Central memory CD8-positive, alpha-beta T cell (primary cell): Measurements from ENCODE around the gene ZBTB7C.

ENCODE experiments used
- ATAC-seq: fragments of 150-1000 bp; cut with Tn5 transposase; replicated peaks from 2 replicates; pipeline ENCODE4 v1.10.0; 2022; ENCODE audit warnings: mild to moderate bottlenecking, moderate FRiP score, moderate number of reproducible peaks; ENCODE audit not compliant: poor library complexity, severe bottlenecking; ENCODE audit errors: extremely low read depth
- DNase-seq, 2 donors: peaks; one replicate each; pipeline ENCODE4 v3.0.0; 2021; ENCODE audit warnings: low spot score in 2 of 2
- H3K27ac Mint-ChIP-seq: one replicate; pipeline ENCODE4 v1.8.0; 2022; ENCODE audit warnings: low read depth, mild to moderate bottlenecking, moderate library complexity, mixed read lengths
- H3K27me3 Mint-ChIP-seq: one replicate; pipeline ENCODE4 v1.8.0; 2022; ENCODE audit warnings: mixed read lengths
- H3K36me3 Mint-ChIP-seq: one replicate; pipeline ENCODE4 v1.8.0; 2022; ENCODE audit warnings: mild to moderate bottlenecking, moderate library complexity, mixed read lengths; ENCODE audit not compliant: insufficient read depth
- H3K4me1 Mint-ChIP-seq: one replicate; pipeline ENCODE4 v1.8.0; 2022; ENCODE audit warnings: mixed read lengths
- H3K4me3 Mint-ChIP-seq: one replicate; pipeline ENCODE4 v1.8.0; 2022; ENCODE audit warnings: mild to moderate bottlenecking, moderate library complexity, mixed read lengths
- H3K9me3 Mint-ChIP-seq: one replicate; pipeline ENCODE4 v1.8.0; 2022; ENCODE audit warnings: mixed read lengths

The ZBTB7C gene

DNA sequence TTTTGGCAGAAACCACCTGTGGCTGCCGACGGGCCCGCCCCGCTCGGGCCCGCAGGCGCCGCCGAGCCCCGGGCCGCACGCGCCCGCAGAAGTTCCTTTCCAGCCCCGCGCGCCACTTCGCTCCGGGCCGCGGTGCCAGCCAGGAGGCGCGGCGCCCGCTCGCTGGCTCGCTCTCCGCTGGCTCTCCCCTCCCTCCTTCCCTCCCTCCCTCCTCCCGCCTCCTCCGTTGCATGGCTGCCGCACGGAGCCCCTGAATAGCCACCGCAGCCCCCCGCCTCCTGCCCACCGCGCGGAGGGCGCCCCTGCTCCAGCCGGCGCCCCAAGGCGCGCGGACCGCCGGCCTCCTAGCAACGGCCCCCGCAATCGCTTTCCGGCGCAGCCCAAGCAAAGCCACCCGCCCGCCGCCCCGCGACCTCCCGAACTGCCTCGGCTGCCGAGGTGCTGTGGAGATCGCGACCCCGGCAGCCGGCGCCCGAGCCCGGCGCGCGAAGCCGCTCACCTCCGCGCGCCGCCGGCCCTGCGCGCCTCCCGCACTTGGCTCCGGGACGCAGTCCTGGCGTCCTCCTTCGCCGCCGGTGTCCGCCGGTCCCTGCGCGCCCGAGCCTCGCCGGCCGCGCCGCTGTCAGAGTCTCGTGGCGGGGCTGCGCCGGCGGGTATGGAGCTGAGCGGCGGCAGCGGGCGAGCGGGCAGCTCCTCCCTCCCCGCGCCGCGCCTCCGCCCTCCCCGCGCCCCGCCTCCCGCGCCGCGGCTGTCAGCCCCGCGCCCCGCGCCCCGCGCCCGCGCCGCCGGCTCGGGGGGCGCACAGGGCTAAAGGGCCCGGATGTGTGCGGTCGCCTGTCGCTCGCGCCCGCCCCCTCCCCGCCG, at the start of gene ZBTB7C:
ZBTB7C (minus strand) TSS at position 657 of the 864 bp plus-strand sequence.
- H3K9me3 Mint-ChIP-seq: no peaks in the 10 kb centered on the region
- ATAC-seq (no peak), DNase-seq (no peak)
- H3K36me3 Mint-ChIP-seq: no peaks in the 10 kb centered on the region
- H3K27me3 Mint-ChIP-seq: peaks cover 64% of the 10 kb centered on the region
- H3K4me3 Mint-ChIP-seq: peak within 1 kb of the TSS; percentile 56
- no peaks in the 10 kb centered on the region for H3K4me1 Mint-ChIP-seq
- H3K27ac Mint-ChIP-seq: no peak within 1 kb of the TSS

DNA sequence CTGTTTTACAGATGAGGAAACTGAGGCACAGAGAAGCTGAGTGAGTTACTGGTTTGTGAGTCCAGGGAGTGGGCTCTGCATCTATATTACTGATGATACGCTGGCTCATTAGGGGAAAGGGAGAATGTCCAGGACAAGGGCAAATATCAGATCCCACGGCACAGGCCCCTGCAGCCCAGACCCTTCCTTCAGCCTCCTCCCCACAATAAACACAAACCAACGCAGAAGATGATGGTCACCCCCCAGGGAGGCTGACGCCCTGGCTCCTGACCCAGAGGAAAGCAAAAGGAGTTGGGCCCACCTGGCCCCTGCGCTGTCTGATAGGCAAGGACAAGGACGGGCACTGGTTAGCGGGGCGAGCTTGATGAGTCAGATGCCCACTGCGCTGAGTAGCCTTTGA, 47.7 kb upstream of the ZBTB7C start:
- Mint-ChIP-seq H3K4me3 (no peak overlapping the region), H3K4me1 (peaks cover 7% of the 10 kb centered on the region), H3K27ac (no peak overlapping the region), H3K9me3 (no peaks in the 10 kb centered on the region), H3K27me3 (peaks cover 37% of the 10 kb centered on the region), H3K36me3 (no peaks in the 10 kb centered on the region)
- DNase-seq (no peak), ATAC-seq (no peak)

DNA sequence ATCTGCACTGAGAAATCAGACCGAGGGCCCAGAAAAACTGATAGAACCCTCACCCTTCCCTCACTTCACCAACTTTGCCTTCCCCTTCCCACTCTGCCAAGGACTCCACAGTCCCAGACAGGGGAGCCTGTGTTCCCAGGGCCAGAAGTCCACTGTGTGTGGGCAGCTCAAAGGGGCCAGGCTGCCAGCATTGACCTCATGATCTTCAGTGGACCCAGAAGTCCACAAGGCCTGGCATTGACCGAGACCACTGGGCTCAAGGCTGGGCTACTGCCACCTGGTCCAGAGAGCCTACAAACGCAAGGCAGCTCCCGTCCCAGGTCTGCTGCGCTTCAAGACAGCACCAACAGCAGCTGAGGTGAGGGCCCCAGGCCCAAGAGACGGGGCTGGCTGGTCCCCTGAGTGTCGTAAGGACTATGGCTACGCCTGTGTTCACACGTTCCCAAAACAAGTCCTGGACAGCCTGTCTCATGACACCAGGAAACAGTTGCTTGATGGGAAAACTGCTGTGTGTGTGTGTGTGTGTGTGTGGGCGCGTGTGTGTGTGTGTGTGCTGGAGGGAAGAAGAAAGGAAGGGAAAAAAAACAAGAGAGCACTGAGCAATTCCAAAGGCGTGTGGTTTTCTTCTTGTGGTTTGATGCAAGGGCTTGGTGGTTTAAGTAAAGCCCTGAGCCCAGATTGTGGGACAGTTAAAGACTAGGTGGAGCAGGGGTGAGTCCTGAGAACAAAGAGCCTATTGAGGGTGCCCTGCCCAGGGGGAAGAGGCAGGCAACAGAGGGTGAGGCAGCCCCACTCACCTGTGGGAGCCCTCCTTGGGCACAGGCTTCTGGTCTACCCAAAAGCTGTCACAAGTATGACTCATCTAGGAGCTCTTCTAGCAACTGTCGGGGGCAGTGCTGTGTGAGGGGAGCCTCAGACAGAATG, 46.6 kb upstream of the ZBTB7C start:
- H3K4me3 Mint-ChIP-seq: no peak overlapping the region
- H3K4me1 Mint-ChIP-seq: peaks cover 7% of the 10 kb centered on the region
- no peak overlapping the region for H3K27ac Mint-ChIP-seq
- no peaks in the 10 kb centered on the region for H3K36me3 Mint-ChIP-seq
- ATAC-seq: peak; percentile 55
- H3K9me3 Mint-ChIP-seq: no peaks in the 10 kb centered on the region
- peaks cover 40% of the 10 kb centered on the region for H3K27me3 Mint-ChIP-seq
- DNase-seq: no peak

DNA sequence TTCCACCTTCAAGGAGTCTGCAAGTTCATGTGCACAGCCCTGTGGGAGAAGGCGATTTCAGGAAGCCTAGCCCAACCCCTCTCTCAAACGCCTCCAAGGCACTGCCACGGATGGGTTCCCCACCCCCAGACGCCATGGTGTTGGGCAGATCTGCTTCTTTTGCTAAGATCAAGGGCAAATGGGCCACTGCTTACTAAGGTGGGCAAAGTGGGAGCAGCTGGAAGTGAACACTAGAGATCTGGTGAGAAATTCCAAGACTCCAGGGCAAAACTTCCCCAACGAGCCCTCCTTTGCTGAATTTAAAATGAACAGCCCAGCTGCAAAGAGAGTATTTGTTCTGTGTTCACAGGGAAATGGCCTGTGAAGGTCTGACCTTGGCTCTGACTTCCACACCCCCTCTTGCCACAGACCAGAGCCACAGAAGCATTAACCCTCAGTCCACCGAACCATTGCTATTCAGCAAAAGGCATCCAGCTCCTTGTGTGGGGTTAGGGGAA, 45.1 kb upstream of the ZBTB7C start:
- Mint-ChIP-seq H3K36me3 (no peaks in the 10 kb centered on the region), H3K4me3 (no peak overlapping the region), H3K27ac (no peak overlapping the region), H3K27me3 (peaks cover 49% of the 10 kb centered on the region), H3K9me3 (no peaks in the 10 kb centered on the region), H3K4me1 (peaks cover 7% of the 10 kb centered on the region)
- ATAC-seq (no peak), DNase-seq (no peak)

DNA sequence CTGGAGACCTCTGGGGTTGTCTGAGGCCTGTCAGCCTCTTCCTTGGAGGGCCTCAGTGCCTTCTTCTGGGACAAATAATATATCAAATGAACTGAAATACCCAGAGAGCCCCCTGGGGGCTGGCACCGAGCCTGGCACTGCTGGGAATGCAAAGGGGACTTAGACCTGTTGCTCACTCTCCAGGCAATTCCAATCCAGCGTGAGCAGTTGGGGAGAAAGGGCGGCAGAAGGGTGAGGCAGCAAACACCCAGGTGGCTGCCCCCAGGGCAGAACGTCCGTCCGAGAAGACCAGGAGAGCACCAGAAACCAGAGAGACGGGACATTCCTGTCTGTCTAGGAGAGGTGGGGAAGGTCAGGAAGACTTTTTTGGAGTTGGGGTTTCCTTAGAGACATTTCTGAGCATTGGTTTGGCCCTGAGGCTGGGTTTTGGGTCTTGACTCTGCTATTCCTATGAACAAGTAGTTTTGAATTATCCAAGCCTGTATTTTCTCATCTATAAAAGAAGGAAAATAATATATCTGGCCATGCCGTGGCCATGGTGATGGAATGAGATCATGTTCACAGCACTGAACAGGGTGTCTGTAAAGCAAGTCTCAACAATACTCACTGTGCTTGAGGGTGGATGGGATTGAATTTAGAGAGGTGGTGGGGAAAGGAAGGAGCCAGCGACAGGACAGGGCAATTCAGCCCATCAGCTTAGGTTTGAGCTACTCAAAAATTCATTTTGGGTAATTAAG, 44.3 kb upstream of the ZBTB7C start:
- peaks cover 7% of the 10 kb centered on the region for H3K4me1 Mint-ChIP-seq
- ATAC-seq (no peak), DNase-seq (no peak)
- H3K9me3 Mint-ChIP-seq: no peaks in the 10 kb centered on the region
- H3K27me3 Mint-ChIP-seq: peaks cover 51% of the 10 kb centered on the region
- no peak overlapping the region for H3K27ac Mint-ChIP-seq
- H3K4me3 Mint-ChIP-seq: no peak overlapping the region
- H3K36me3 Mint-ChIP-seq: no peaks in the 10 kb centered on the region

DNA sequence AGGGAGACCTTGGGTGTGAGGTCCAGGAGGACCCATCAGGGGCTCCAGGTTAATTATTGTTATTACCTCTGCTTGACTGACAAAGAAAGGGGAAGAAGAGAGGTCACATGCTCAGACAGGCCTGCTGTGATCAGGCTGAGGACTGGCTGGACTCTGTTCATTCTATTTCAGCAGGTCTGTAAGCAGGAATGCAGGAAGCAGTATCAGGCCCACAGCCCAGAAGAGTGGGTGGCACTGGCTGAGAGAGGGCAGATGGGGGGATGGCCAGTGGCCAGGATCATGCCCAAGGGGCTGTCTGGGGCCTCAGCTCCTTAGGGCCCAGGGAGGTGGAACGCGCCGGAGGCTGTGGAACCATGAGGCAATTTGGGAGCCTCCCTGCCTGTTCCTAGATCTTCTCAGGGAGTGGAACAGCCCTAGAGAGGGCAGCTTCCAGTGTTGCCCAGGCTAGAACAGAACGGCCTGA, 43.7 kb upstream of the ZBTB7C start:
- H3K36me3 Mint-ChIP-seq: no peaks in the 10 kb centered on the region
- H3K9me3 Mint-ChIP-seq: no peaks in the 10 kb centered on the region
- H3K4me1 Mint-ChIP-seq: peaks cover 7% of the 10 kb centered on the region
- no peak for ATAC-seq
- no peak for DNase-seq
- H3K4me3 Mint-ChIP-seq: no peak overlapping the region
- H3K27ac Mint-ChIP-seq: no peak overlapping the region
- peaks cover 58% of the 10 kb centered on the region for H3K27me3 Mint-ChIP-seq

DNA sequence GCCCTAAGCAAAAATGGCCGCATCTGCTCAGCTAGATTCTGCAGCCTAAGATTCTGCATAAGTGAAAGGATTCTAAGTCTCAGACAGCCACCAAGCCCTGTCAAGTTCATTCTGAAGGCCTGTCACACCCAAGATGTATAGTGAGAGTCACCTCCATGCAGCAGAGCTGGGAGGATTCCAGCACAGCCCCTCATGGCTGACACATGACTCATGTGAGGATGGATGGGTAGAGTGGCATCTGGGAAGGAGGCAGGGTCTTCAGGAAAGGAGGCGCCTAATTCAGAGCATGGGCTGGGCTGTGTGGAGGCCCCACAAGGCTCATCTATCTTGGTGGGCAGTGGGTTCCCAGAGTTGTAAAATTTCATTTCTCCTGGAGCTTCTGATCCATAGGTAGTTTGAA, 41.5 kb upstream of the ZBTB7C start:
- DNase-seq: no peak
- Mint-ChIP-seq H3K4me3 (no peak overlapping the region), H3K36me3 (no peaks in the 10 kb centered on the region), H3K9me3 (no peaks in the 10 kb centered on the region), H3K27me3 (peaks cover 50% of the 10 kb centered on the region), H3K27ac (no peak overlapping the region), H3K4me1 (peaks cover 6% of the 10 kb centered on the region)
- ATAC-seq: no peak

DNA sequence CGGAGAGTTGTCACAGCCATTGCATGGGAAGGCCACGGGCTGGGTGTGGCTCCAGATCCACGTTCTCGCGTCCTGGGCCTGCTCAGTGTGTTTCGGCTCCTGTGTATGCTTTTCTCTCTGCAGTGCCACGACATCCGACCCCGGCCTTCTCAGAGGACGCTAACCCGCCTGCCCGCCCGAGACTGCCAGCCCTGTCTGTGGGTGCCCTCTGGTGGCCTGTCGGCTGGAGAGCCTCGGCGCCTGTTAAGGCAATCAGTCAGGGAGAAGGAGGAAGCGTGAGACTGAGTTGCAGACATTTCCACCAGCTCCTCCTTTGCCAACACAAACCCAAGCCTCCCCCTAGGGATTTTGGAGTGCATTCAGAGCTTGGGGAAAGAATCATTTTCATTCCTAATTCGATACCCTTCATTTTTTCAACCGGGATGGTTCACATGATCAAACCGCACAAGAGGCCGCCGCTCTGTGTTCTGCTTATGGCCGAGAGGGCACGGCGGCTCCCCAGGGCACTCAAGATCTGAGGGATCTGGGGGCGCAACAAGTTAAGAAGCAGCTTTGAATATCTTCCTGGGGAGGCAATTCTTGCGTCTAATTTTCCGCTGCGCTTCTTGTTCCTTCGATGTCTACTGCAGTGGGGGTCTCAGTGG, 37.5 kb upstream of the ZBTB7C start:
- no peaks in the 10 kb centered on the region for H3K9me3 Mint-ChIP-seq
- no peak overlapping the region for H3K27ac Mint-ChIP-seq
- H3K27me3 Mint-ChIP-seq: peaks cover 36% of the 10 kb centered on the region
- H3K4me1 Mint-ChIP-seq: peaks cover 5% of the 10 kb centered on the region
- H3K4me3 Mint-ChIP-seq: no peak overlapping the region
- DNase-seq: peak; percentile 26 to 36
- H3K36me3 Mint-ChIP-seq: no peaks in the 10 kb centered on the region
- ATAC-seq: peak; percentile 21

DNA sequence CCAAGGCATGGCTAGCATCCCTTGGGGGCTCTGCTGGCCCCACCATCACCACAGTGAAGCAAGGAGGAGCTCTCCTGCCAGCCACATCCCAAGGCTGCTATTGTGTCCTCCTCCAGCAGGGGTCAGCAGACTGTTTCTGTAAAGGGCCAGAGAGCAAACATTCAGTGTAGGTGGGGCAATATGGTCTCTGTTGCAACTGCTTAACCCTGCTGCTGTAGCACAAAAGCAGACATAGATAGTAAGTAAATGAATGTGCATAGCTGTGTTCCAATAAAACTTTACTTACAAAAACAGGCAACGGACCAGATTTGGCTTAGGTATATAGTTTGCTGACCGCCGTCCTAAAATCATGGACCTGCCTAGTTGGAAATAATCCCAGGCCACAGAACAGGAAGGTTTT, 36.4 kb upstream of the ZBTB7C start:
- Mint-ChIP-seq H3K36me3 (no peaks in the 10 kb centered on the region), H3K27ac (no peak overlapping the region), H3K9me3 (no peaks in the 10 kb centered on the region), H3K4me3 (no peak overlapping the region), H3K4me1 (peaks cover 5% of the 10 kb centered on the region), H3K27me3 (peaks cover 39% of the 10 kb centered on the region)
- ATAC-seq (peak; percentile 59), DNase-seq (peak; percentile 43 to 44)

DNA sequence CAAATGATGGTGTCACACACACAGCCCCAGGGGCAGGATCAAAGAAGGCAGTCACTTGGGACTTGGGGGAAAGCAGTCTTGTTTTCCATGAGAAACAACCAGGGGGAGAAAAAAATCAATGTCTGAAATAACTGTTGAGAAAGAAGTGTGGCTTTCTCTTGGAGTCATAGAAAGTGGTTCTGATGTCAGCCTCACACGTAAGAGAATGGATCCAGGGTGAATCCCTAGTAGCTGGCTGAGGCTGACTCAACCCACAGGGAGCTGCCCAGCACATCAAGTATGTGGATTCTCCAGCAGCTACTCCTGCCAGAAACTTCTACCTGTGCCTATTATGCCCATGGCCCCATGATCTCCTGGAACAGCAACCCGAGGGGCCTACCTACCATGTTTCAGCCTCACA, 33.6 kb upstream of the ZBTB7C start:
- Mint-ChIP-seq H3K9me3 (no peaks in the 10 kb centered on the region), H3K4me1 (peaks cover 5% of the 10 kb centered on the region), H3K27ac (no peak overlapping the region), H3K4me3 (no peak overlapping the region), H3K27me3 (peaks cover 42% of the 10 kb centered on the region), H3K36me3 (no peaks in the 10 kb centered on the region)
- ATAC-seq: no peak
- no peak for DNase-seq

DNA sequence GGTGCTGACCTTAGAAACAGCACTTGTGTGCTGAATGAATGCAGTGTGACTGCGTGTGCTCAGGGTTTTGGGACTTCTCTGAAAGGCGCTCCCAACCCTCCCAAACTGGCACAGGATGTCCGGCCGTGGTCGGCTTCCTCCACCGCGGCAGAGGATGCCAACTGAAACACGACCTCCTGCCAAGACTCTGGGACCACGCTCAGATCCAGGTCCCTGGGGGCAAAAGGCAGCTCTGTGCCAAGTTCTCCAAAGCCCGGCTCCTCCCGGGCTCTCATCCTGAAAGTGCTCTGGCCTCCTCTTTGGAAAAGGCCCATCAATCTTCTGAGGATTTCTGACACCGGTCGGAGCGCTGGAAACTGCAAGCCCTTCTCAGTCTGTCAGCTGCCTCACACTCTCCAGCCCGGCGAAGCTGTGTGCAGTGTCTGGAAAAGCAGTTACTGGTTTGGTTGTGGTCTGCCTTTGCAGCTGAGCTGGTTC, 32.3 kb upstream of the ZBTB7C start:
- ATAC-seq: no peak
- H3K9me3 Mint-ChIP-seq: no peaks in the 10 kb centered on the region
- H3K27me3 Mint-ChIP-seq: peaks cover 48% of the 10 kb centered on the region
- DNase-seq: no peak
- no peak overlapping the region for H3K4me3 Mint-ChIP-seq
- no peaks in the 10 kb centered on the region for H3K36me3 Mint-ChIP-seq
- H3K27ac Mint-ChIP-seq: no peak overlapping the region
- peaks cover 1% of the 10 kb centered on the region for H3K4me1 Mint-ChIP-seq

DNA sequence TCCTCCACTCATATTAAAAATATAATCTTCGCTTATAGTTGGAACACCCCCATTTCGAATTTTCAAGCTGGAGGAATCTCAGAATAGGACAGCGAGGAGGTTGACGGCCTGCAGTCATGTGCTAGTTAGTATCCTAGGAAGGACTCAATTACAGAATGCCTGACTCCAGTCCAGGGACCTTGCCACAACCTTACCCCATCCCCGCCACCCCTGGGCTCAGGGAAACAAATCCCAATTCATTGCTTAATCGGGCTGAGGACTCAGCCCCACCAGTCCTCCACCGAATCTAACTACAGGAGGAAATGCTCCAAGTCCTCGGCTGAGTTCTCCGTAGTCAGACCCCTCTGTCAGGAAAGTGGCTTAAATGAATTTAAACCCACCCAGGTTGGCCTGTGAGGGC, 31.7 kb upstream of the ZBTB7C start:
- Mint-ChIP-seq H3K9me3 (no peaks in the 10 kb centered on the region), H3K4me3 (no peak overlapping the region), H3K36me3 (no peaks in the 10 kb centered on the region), H3K27me3 (peaks cover 53% of the 10 kb centered on the region), H3K4me1 (no peaks in the 10 kb centered on the region), H3K27ac (no peak overlapping the region)
- no peak for DNase-seq
- no peak for ATAC-seq
